ENCODE data around the gene UBE2S. TPM values are rescaled to one million over a fixed set of nuclear protein-coding genes. Genes with fewer than 3 reads are reported as not detected.

UBE2S gene
- total and polyA plus RNA-seq, 2 of the 8 experiments (the other 6 are each of a cell fraction or from before 2014, with no cell fraction given): 398 to 530 TPM

GRCh38 chr19:55391702-55392615, 15.6 kb downstream of the UBE2S start (continued):
- TF ChIP-seq SRF (IDR thresholded peaks at IDR 0.05; ENCODE audit: low read depth, low read length): no peak
- no peak for TF ChIP-seq ZNF274 (IDR thresholded peaks at IDR 0.05; ENCODE audit: borderline replicate concordance, extremely low read depth, low read length)
- no peak for TF ChIP-seq SP1 (IDR thresholded peaks at IDR 0.05; ENCODE audit: low read depth, low read length)
- peak; percentile 77 for TF ChIP-seq CEBPB (IDR thresholded peaks at IDR 0.05; ENCODE audit: low read depth, low read length)
- TF ChIP-seq SIN3A (conservative IDR thresholded peaks at IDR 0.05 in 1 of 2, IDR thresholded peaks at IDR 0.05 in 1 of 2; ENCODE audit: low read depth in 1 of 2, low read length in 2 of 2): no peak

Data from H1 (cell line).